SK-MEL-5 (cell line): ENCODE measurements around the gene TMEM38B. TPM values are rescaled to one million over a fixed set of nuclear protein-coding genes. Genes with fewer than 3 reads are reported as not detected.
A peak's percentile ranks its signal among the peaks of the same experiment; 100 is the strongest.
"Not testable (repeated sequence)": the region's sequence is repeated elsewhere in the genome, so short reads cannot be mapped to it uniquely, and the experiment has no call there.

Source experiments
- DNase-seq: peaks from one replicate; pipeline ENCODE4 v3.0.0-alpha.2; 2016; ENCODE audit warnings: low read depth, low spot score
- in situ Hi-C: cut with HindIII; loops from 2 replicates; pipeline ENCODE4 v1.10.0; 2016; ENCODE audit warnings: low sequenced_read_pairs, high pct_unique_total_duplicates, low pct_unique_long_range_greater_than_20kb
- total RNA-seq: library from RNA; depleted of rRNA; stranded (reverse); fragments of >200 nt; shearing (Covaris generic); gene quantifications from 2 replicates; pipeline ENCODE4 v1.2.3, GENCODE V29; 2014

Gene TMEM38B
- total RNA-seq, 1 experiment from 2014 or later = 45.6 TPM

DNA sequence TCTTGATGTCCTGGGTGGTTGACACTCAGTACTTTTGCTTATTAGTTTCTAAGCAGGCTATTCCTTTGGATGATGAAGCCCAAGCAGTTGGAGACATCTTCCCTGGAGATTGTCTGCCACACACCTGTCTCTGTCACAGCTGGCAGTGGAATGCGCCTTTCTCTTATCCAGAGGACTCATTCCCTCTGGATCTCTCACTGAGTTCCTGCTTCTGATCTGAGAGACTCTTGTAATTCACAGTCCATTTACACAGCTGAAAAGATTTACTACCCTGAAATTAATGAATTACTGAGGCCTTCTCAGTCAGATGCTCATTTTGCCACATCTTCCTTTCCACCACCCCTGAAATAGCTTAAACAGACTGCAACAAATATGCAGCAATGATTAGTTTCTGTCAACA, 16.2 kb upstream of the TMEM38B start:
- DNase-seq = no peak
- in situ Hi-C loops = no loop called here

GRCh38 chr9:105678781-105679180, 15.6 kb upstream of the TMEM38B start:
- in situ Hi-C loops = no loop called here
- no peak for DNase-seq

DNA sequence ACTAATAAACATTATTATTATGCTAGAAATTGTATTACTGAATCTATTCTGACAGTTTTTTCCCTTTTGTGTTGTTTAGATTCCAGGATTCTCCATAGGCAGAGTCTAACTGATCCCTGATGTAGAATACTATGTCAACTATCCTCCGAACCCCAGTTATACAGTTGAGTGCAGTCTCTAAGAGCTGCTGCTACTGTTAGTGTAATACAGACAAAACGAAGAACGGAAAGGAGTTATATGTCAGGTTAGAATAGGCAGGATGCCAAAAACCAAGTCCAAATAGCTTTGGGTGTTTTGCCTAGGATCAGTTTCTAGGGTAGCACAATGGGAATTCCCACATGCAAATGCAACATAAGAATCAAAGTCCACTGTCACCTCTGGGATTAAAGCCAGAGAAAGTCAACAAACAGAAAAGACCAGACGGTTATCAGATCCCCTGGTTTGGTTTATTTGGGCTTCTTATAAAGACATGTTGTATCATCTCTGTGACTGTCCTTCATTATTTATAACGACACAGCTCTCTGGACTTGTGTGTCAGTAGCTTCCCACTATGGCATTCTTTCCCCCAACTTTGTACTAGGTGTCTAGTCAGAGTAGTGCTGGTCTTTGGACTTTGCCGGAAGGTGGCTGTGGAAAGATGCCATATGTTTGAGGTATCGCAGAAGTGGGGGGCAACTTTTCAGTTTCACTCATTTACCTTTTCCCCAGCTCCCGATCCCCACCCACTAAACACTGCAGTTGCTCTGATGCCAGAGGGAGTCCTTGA, 14.9 kb upstream of the TMEM38B start:
- no peak for DNase-seq
- in situ Hi-C loops = no loop called here

DNA sequence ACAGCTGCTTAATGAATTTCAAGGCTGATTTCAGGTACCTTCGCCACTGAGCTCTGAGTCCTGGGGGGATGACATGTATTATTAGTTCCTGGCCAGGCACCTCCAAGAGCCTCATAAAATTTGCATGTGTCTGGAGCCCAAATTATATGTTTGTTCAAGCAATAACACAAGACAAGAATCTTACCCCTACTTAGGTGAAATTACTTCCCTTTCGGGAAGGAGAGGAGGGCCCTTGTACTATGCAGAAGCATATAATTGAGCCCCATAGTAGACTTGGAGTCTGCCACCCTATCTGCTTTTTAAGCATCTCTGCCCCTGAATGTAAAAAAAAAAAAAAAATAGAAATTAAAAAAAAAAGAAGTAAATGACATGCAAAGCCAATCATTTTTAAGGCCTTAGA, 13.0 kb upstream of the TMEM38B start:
- DNase-seq = no peak
- in situ Hi-C loops = no loop called here

DNA sequence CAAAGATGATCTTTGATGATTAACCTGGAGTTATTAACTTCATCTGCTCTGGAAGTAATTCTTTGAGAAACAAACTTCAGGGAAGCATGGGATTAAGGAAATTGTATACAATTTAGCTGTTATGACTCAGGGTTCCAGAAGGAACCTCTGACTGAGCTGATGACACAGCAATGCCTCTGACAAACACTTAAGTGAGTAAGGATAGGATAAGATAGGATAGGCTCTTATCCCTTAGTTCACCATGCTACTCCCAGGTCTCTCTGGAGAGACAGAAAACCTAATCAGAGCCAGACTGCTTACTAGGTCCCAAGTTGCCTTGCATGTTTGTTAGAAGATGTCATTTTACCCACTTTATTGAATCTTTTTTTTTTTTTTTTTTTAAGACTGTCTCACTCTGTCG, 12.6 kb upstream of the TMEM38B start:
- no peak for DNase-seq

GRCh38 chr9:105683688-105684275, 10.6 kb upstream of the TMEM38B start:
- in situ Hi-C loops = no loop called here
- no peak for DNase-seq

More for the DNA sequence above, 12.6 kb upstream of the TMEM38B start:
- in situ Hi-C loops = no loop called here

GRCh38 chr9:105686936-105687335, 7.4 kb upstream of the TMEM38B start:
- in situ Hi-C loops = no loop called here
- DNase-seq = no peak

DNA sequence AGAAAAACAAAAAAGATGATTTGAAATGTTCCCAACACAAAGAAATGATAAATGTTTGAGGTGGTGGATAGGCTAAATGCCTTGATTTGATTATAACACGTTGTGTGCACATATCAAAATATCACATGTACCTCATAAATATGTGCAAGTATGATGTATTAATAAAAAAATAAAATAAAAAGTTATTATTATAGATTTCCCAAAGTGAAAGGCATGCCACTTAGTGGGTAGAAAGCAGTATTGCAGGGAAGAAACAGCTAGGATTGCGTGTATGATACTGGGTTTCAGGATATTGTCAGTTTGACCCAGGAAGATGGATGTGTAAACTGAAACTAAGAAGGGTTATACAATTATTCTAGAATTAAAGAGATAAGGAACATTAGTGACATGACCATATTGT, 3.6 kb upstream of the TMEM38B start:
- DNase-seq = peak; percentile 50
- in situ Hi-C loops = no loop called here

- in situ Hi-C loops = no loop called here
- DNase-seq = peak; percentile 13
These were observed 729 bp upstream of the TMEM38B start for GRCh38 chr9:105693435-105694189.

- peak; percentile 71 for DNase-seq
- in situ Hi-C loops = no loop called here
These were observed 674 bp downstream of the TMEM38B start for GRCh38 chr9:105694848-105695581.

DNA sequence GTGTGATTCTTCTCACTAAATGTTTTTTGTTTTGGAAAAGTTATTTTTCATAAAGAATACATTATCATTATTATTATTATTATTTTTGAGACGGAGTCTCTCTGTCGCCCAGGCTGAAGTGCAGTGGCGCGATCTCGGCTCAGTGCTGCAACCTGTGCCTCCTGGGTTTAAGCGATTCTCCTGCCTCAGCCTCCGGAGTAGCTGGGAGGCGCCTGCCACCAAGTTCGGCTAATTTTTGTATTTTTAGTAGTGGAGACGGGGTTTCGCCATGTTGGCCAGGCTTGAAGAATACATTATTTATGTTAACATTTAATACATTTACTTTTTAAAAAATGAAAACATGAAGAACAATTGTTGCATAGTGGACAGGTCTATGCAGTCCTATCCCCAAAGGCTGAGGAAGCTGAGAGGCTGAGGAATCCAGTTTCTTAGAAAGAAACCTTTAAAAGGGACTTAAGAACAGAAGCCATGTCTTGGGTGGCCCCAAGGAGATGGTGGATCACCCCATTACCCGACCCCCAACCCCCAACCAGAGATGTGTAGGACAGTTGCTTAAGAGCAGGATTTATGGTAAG, 2.0 kb downstream of the TMEM38B start:
- no peak for DNase-seq
- in situ Hi-C loops = no loop called here

- in situ Hi-C loops = no loop called here
These were observed 3.5 kb downstream of the TMEM38B start for GRCh38 chr9:105697871-105698270.

DNA sequence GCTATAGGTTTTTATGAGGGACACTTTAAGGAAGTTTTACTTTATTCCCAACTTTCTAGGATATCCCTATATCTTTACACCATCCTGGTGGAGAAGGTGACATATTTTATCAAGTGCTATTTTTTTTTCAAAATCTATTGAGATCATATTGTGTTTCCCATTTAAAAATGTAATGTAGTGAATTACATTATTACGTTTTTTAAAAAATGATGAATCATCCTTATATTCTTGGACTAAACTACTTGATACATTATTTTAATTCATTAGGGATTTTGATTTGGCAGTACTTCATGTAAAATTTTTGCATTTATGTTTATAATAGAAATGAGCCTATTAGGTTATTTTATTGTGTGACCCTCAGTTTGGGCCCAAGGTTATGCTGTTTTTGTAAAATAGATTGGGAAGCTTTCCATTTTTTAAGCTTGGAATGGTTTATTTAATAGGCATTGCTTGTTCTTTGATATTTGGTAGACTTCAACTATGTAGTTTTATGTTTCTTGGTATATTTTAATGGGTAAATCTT, 4.1 kb downstream of the TMEM38B start:
- in situ Hi-C loops = no loop called here
- DNase-seq = no peak

More at GRCh38 chr9:105697871-105698270, 3.5 kb downstream of the TMEM38B start:
- peak; percentile 16 for DNase-seq

DNA sequence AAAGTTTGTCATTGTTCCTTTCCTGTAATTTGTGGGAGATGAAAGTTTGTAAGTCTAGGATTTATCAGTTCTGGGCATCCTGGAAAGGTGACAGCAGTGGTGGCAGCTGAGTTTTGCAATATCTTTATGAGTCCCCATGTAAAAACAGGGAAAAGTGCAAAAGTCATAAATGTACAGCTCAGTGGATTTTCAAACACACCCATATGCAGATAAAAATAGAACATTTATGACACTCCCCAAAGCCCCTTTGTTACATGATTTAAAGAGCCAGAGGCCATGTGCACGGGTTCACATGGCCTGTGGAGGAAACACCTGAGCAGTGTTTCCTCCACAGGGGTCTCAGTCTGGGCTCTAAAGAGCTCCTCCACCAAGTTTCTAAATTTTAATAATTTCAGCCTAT, 6.3 kb downstream of the TMEM38B start:
- in situ Hi-C loops = no loop called here
- DNase-seq = no peak

DNA sequence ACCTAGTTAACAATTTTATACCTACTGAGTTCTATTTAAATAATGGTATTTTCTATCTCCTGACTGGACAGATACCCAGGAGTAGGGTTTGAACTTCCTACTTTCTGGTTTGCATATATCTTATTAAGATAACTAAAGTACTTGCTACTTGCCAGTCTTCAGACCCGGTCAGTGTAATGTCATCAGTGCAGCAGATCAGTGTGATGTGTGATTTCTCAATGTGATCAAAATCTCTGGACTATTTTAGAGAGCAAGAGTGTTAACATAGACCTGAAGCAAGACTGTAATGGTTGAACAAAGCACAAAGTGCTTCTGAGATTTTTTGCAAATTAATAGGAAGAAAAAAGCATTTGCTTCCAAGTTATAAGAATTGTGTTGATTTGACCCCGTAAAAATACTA, 6.8 kb downstream of the TMEM38B start:
- no peak for DNase-seq
- in situ Hi-C loops = no loop called here

GRCh38 chr9:105702207-105702606, 7.9 kb downstream of the TMEM38B start:
- no peak for DNase-seq
- in situ Hi-C loops = no loop called here

DNA sequence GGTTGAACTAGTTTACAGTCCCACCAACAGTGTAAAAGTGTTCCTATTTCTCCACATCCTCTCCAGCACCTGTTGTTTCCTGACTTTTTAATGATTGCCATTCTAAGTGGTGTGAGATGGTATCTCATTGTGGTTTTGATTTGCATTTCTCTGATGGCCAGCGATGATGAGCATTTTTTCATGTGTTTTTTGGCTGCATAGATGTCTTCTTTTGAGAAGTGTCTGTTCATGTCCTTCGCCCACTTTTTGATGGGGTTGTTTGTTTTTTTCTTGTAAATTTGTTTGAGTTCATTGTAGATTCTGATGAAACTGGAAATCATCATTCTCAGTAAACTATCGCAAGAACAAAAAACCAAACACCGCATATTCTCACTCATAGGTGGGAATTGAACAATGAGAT, 9.3 kb downstream of the TMEM38B start:
- DNase-seq, in situ Hi-C loops: not testable (repeated sequence)
